GM23248 (cell line): ENCODE measurements around the gene RPS16. TPM values are rescaled to one million over a fixed set of nuclear protein-coding genes. Genes with fewer than 3 reads are reported as not detected.

ENCODE experiments used
- DNase-seq: peaks from one replicate; pipeline ENCODE4 v3.0.0-alpha.2; 2015
- H2AFZ ChIP-seq: fragments of 200-600 bp; sonication (generic); 2 replicates; pipeline ENCODE4 v1.6.1; 2016; ENCODE audit warnings: antibody characterized with exemption
- H3F3A ChIP-seq: fragments of 200-600 bp; sonication (generic); 2 replicates; pipeline ENCODE4 v1.6.1; 2016; ENCODE audit warnings: mild to moderate bottlenecking, antibody characterized with exemption, mixed run types; ENCODE audit not compliant: insufficient read depth
- H3K27ac ChIP-seq: fragments of 200-600 bp; sonication (generic); 2 replicates; pipeline ENCODE4 v1.5.1; 2016; ENCODE audit warnings: mild to moderate bottlenecking
- H3K27me3 ChIP-seq: fragments of 200-600 bp; sonication (generic); replicated peaks from 2 replicates; pipeline ENCODE4 v1.6.1; 2016; ENCODE audit warnings: mild to moderate bottlenecking; ENCODE audit not compliant: insufficient read depth
- H3K36me3 ChIP-seq: fragments of 200-600 bp; sonication (generic); 2 replicates; pipeline ENCODE4 v1.6.1; 2016; ENCODE audit warnings: low read depth, mild to moderate bottlenecking
- H3K4me1 ChIP-seq: fragments of 200-600 bp; sonication (generic); 2 replicates; pipeline ENCODE4 v1.6.1; 2016; ENCODE audit warnings: mild to moderate bottlenecking; ENCODE audit not compliant: insufficient read depth
- H3K4me2 ChIP-seq: fragments of 200-600 bp; sonication (generic); one replicate; pipeline ENCODE4 v1.6.1; 2016; ENCODE audit warnings: mild to moderate bottlenecking; ENCODE audit not compliant: unreplicated experiment
- H3K4me3 ChIP-seq: fragments of 200-600 bp; sonication (generic); 2 replicates; pipeline ENCODE4 v1.5.1; 2016; ENCODE audit warnings: mild to moderate bottlenecking
- H3K79me2 ChIP-seq: fragments of 200-600 bp; sonication (generic); 2 replicates; pipeline ENCODE4 v1.6.1; 2016; ENCODE audit warnings: mild to moderate bottlenecking; ENCODE audit not compliant: insufficient read depth
- H3K9ac ChIP-seq: fragments of 200-600 bp; sonication (generic); 2 replicates; pipeline ENCODE4 v1.6.1; 2016; ENCODE audit warnings: mild to moderate bottlenecking
- H3K9me2 ChIP-seq: fragments of 200-600 bp; sonication (generic); 2 replicates; pipeline ENCODE4 v1.6.1; 2016; ENCODE audit warnings: mixed run types, mild to moderate bottlenecking, moderate library complexity; ENCODE audit not compliant: insufficient read depth
- H3K9me3 ChIP-seq: fragments of 200-600 bp; sonication (generic); one replicate; pipeline ENCODE4 v1.6.1; 2017; ENCODE audit warnings: low read depth
- H4K20me1 ChIP-seq: fragments of 200-600 bp; sonication (generic); 2 replicates; pipeline ENCODE4 v1.6.0; 2016; ENCODE audit not compliant: insufficient read depth
- EZH2 ChIP-seq: fragments of 200-600 bp; sonication (generic); IDR thresholded peaks from 2 replicates; pipeline ENCODE4 v1.6.1; 2018; ENCODE audit warnings: antibody characterized with exemption, mild to moderate bottlenecking; ENCODE audit not compliant: insufficient read depth, poor library complexity, severe bottlenecking
- EZH2phosphoT487 ChIP-seq: fragments of 200-600 bp; sonication (generic); IDR thresholded peaks from 2 replicates; pipeline ENCODE4 v1.6.1; 2018; ENCODE audit warnings: antibody characterized with exemption, moderate library complexity, mild to moderate bottlenecking, low read depth; ENCODE audit not compliant: insufficient read depth
- WGBS, 2 experiments: methylation state at CpG; one replicate each; pipeline ENCODE4 v1.1.6; 2015 to 2017; ENCODE audit warnings: low lambda C conversion rate in 2 of 2, low coverage in 1 of 2; ENCODE audit errors: missing lambda C conversion rate in 2 of 2; 5-methylcytosine and 5-hydroxymethylcytosine counted together
- in situ Hi-C: fragments of 300-500 bp; cut with MboI; formaldehyde crosslinking; loops from 2 replicates; pipeline ENCODE4 v1.15.0; 2020
- polyA plus RNA-seq: library from polyadenylated mRNA; unstranded; fragments of >200 nt; fragmentation: Nextera tagmentation; extraction: Ambion mirVana; gene quantifications from 2 replicates; pipeline ENCODE4 v1.2.1, GENCODE V29; 2016
- total RNA-seq: library from RNA; depleted of rRNA; stranded (reverse); fragments of >200 nt; shearing (Covaris generic); gene quantifications from 2 replicates; pipeline ENCODE4 v1.2.3, GENCODE V29; 2014

Gene RPS16
- total and polyA plus RNA-seq, 2 experiments from 2014 or later: 136 to 542 TPM

DNA sequence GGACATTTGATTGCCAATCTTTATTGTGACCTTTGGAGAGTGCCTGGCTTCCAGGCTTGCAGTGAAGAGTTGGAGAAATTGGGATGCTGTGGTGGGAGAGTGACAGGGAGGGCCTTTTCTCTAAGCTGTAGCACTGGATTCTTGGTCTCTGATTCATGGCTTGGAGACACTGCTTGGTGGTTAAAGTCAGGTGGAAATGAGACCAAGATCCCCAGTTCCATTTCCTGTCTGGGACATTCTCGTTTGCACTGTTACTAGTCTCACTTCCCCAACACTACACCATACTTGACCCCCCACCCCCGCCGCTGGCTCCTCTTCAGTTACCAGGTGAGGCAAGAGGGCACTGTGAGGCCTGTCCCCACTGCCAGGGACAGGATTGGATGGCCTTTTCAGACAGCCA, 12.5 kb upstream of the RPS16 start:
- H3K9me2 ChIP-seq: no peaks in the 10 kb centered on the region

DNA sequence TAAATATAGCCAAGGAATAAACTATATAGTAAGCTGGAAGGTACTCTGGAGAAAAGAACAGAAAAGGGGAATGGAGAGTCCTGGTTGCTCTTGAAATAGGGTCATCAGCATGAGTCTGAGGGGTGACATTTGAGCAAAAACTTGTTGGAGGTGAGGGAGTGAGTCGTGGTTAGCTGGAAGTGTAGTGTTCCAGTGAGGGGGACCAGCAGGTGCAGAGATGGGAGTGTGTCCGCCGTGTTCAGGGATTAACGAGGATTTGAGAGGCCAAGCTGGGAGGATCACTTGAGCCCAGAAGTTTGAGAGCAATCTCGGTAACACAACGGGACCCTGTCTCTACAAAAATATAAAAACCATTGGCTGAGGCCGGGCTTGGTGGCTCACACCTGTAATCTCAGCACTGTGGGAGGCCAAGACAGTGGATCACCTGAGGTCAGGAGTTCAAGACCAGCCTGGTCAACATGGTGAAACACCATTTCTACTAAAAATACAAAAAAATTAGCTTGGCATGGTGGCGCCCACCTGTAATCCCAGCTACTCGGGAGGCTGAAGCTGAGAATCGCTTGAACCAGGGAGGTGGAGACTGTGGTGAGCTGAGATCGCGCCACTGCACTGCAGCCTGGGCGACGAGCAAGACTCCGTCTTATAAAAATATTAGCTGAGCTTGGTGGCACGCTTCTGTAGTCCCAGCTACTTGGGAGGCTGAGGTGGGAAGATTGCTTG, 10.8 kb upstream of the RPS16 start:
- 87 to 89% methylated on average over 16 of the region's 16 CpGs for WGBS, 2 experiments
- Histone ChIP-seq H3K79me2 (peaks cover 74% of the 10 kb centered on the region), H3K27ac (peak overlapping the region; percentile 87), H3K27me3 (no peaks in the 10 kb centered on the region), H3K9me2 (no peaks in the 10 kb centered on the region), H3F3A (peaks cover 16% of the 10 kb centered on the region), H3K36me3 (peaks cover 4% of the 10 kb centered on the region; the same call in 1 of the 2 replicates), H3K9me3 (no peaks in the 10 kb centered on the region), H2AFZ (no peak overlapping the region), H3K4me3 (peak overlapping the region; percentile 84), H3K4me1 (peaks cover 25% of the 10 kb centered on the region), H3K9ac (peak overlapping the region; percentile 96), H3K4me2 (peak overlapping the region; percentile 83), H4K20me1 (peaks cover 3% of the 10 kb centered on the region; the same call in 1 of the 2 replicates)
- TF ChIP-seq EZH2phosphoT487 (no peak), EZH2 (no peak)
- in situ Hi-C loops: no loop called here
- no peak for DNase-seq

More for the DNA sequence above, 12.5 kb upstream of the RPS16 start:
- peaks cover 9% of the 10 kb centered on the region; the same call in 1 of the 2 replicates for H4K20me1 ChIP-seq
- 67 to 70% methylated on average over 3 of the region's 3 CpGs for WGBS, 2 experiments
- peak; percentile 67 for DNase-seq
- peaks cover 7% of the 10 kb centered on the region; the same call in 1 of the 2 replicates for H3K36me3 ChIP-seq
- H3K27ac ChIP-seq: peak overlapping the region; percentile 66
- peaks cover 8% of the 10 kb centered on the region for H3F3A ChIP-seq
- H2AFZ ChIP-seq: no peak overlapping the region
- H3K9ac ChIP-seq: peak overlapping the region; percentile 21
- H3K27me3 ChIP-seq: no peaks in the 10 kb centered on the region
- TF ChIP-seq EZH2phosphoT487: no peak
- no peak for TF ChIP-seq EZH2
- peak overlapping the region; percentile 27 for H3K4me2 ChIP-seq
- peaks cover 25% of the 10 kb centered on the region for H3K4me1 ChIP-seq
- H3K4me3 ChIP-seq: peak overlapping the region; percentile 17; the same call in 1 of the 2 replicates
- H3K79me2 ChIP-seq: peaks cover 91% of the 10 kb centered on the region
- no peaks in the 10 kb centered on the region for H3K9me3 ChIP-seq
- in situ Hi-C loops: no loop called here

GRCh38 chr19:39445196-39446111, 9.7 kb upstream of the RPS16 start, which contains the start of gene SUPT5H:
TSS of gene SUPT5H (plus strand) at chr19:39445582. CDS start at chr19:39445891, 309 bp downstream.
- Histone ChIP-seq H3K4me3 (peak within 1 kb of the TSS; percentile 84), H3K27ac (peak within 1 kb of the TSS; percentile 87), H3K79me2 (peaks cover 63% of the 10 kb centered on the region), H3K36me3 (no peaks in the 10 kb centered on the region), H3K9ac (peak within 1 kb of the TSS; percentile 96), H3F3A (peaks cover 27% of the 10 kb centered on the region), H3K9me2 (no peaks in the 10 kb centered on the region), H2AFZ (peak within 1 kb of the TSS; percentile 67), H3K4me2 (peak within 1 kb of the TSS; percentile 91), H3K27me3 (no peaks in the 10 kb centered on the region), H3K4me1 (peaks cover 25% of the 10 kb centered on the region), H4K20me1 (no peaks in the 10 kb centered on the region), H3K9me3 (no peaks in the 10 kb centered on the region)
- peak; percentile 100 for DNase-seq
- in situ Hi-C loops: no loop called here
- TF ChIP-seq EZH2 (no peak), EZH2phosphoT487 (no peak)
- WGBS, 2 experiments: 1% methylated on average over 68 of the region's 68 CpGs

DNA sequence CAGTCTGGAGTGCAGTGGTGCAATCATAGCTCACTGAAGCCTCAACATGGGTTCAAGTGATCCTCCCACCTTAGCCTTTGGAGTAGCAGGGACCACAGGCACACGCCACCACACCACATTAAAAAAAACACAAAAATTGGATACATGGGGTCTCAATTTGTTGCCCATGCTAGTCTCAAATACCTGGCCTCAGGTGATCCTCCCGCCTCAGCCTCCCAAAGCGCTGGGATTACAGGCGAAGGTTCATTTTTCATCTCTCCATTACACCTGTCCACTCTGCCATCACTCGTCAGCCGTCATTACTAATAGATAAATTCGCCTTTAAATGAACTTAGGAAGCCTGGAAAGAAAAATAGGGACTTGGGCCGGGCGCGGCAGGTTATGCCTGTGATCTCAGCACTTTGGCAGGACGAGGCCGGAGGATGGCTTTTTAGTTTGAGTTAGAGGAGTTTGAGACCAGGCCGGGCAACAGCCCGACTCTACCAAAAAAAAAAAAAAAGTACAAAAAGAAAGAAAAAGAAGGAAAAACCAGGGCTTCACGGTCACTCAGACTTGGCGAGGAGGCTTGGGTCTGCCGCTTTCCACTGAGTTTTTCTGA, 8.9 kb upstream of the RPS16 start:
- Histone ChIP-seq H3F3A (peaks cover 34% of the 10 kb centered on the region), H3K27ac (peak overlapping the region; percentile 87), H3K4me2 (peak overlapping the region; percentile 91), H4K20me1 (no peaks in the 10 kb centered on the region), H3K9me2 (no peaks in the 10 kb centered on the region), H3K9me3 (no peaks in the 10 kb centered on the region), H3K79me2 (peaks cover 55% of the 10 kb centered on the region), H3K4me1 (peaks cover 25% of the 10 kb centered on the region), H3K9ac (peak overlapping the region; percentile 96), H3K4me3 (peak overlapping the region; percentile 84), H2AFZ (peak overlapping the region; percentile 64), H3K36me3 (no peaks in the 10 kb centered on the region), H3K27me3 (no peaks in the 10 kb centered on the region)
- WGBS, 2 experiments: 1% methylated on average over 16 to 17 of the region's 17 CpGs
- DNase-seq: peak; percentile 58
- TF ChIP-seq EZH2 (no peak), EZH2phosphoT487 (no peak)
- in situ Hi-C loops: no loop called here
